Measurements from ENCODE around the gene MYL3.
"Not testable (repeated sequence)": the region's sequence is repeated elsewhere in the genome, so short reads cannot be mapped to it uniquely, and the experiment has no call there.

MYL3 gene

DNA sequence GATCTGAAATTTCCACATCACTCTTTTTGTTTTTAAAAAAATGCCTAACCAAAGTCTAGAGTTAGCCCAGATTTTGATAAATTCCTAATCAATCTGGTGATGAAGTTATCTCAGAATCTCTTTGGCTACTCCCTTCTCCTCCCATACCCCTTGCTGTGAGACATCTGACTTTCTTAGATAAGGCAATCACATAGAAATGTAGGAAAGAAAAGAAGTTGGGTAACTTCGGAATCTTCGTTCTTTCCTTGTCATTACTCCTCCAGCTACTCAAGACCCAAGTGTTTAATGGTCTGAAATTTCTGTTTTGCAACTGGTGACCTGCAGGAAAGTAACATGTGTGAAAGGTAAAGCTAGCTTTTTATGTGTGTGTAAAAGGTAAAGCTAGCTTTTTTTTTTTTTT, 37.8 kb downstream of the MYL3 start:
- no peak for DNase-seq (ENCODE audit: low read depth in 2 of 2)

- no peak for DNase-seq (ENCODE audit: low read depth in 2 of 2)
Observed at GRCh38 chr3:46824211-46824970, 38.9 kb downstream of the MYL3 start.

- DNase-seq (ENCODE audit: low read depth in 2 of 2), result not testable (repeated sequence)
Observed at GRCh38 chr3:46823314-46823713, 39.9 kb downstream of the MYL3 start.

- no peak for DNase-seq (ENCODE audit: low read depth in 2 of 2)
Observed at GRCh38 chr3:46821553-46821952, 41.7 kb downstream of the MYL3 start.

DNA sequence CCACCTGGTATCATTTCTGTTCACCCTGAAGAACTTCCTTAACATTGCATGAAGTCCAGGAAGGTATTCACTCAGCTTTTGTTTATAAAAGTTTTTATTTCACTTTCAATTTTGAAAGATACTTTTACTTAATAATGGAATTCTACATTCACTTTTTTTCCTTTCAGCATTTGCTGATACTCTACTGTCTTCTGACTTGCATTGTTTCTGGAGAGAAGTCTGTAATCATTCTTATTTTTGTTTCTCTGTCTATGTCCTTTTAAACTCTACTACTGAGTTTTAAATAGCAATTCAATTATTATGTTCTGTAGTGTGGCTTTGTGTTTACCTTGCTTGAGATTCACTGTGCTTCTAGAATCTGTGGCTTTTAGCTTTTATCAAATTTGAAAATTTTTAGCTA, 42.4 kb downstream of the MYL3 start:
- no peak for DNase-seq (ENCODE audit: low read depth in 2 of 2)

- peak; percentile 43 to 51 for DNase-seq (ENCODE audit: low read depth in 2 of 2)
Observed at GRCh38 chr3:46812237-46812791, 50.9 kb downstream of the MYL3 start.

DNA sequence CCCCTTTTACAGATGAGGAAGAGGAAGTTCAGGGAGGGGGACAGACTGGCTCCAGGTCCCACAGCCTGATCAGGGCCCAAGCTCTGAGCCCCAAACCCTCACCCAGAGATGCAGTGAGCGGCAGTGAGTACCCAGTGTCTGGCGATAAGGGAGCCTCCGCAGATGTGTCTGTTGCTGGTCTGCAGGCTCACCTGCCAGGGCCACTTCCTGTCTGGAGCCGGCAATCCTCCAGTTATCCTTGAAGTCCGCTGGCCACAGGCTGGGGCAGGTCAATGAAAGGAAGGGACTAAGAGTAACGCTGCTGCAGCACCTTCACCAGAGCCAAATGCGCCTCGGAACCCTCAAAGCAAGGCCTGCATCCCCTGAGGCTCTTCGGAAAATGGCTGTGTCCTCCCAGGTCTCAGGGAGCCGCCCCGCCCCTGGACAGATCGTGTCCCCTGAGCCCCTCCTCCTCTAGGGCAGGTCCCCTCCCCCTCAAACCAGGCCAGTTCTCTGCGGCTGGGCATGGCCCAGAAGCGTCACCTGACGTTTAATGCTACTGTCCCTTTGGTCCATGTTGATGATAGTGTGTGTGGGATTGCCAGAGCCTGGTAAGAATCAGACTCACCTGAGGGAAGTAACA, 51.5 kb downstream of the MYL3 start:
- DNase-seq (ENCODE audit: low read depth in 2 of 2), result no peak

- DNase-seq (ENCODE audit: low read depth in 2 of 2), result not testable (repeated sequence)
Observed at GRCh38 chr3:46808766-46809165, 54.5 kb downstream of the MYL3 start.

Measured in activated CD8-positive, alpha-beta memory T cell treated with anti-CD3 and anti-CD28 coated beads for 4 hours (primary cell).